Activated CD4-positive, alpha-beta T cell treated with anti-CD3 and anti-CD28 coated beads for 24 hours (primary cell): ENCODE data around the gene TMEM178B.

ENCODE experiments used
- DNase-seq, 2 donors: peaks; one replicate each; pipeline ENCODE4 v3.0.0-alpha.2; 2020; ENCODE audit warnings: low read depth in 2 of 2

The TMEM178B gene

DNA sequence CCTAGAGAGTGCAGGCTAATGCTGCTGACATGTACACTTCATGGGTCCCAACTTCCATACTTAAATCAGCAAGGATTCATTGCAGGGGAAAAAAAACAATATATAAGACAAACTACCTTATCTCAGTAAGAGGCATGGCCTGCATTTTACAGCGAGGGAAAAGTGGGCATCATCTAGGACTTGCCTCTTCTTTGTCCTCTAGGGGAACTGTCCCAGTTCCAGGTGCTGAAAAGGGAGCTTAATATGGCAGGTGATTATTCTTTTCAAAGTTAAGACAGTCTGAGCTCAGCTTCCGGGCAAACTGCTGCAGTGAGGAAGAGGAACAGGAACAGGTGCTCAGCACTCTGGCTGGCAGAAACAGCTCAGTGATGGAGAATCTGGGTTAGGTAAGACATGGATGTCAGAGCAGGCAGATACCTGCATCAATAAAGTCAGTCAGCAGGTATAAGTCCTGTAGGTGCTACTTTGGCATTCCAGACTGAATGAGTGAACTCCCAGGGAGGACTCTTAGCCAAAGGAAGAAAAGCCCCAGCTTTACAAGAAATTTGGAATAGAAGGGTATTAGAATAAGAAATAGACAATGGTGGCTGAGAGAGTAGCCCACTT lies 147.2 kb downstream of the TMEM178B start:
- no peak for DNase-seq

DNA sequence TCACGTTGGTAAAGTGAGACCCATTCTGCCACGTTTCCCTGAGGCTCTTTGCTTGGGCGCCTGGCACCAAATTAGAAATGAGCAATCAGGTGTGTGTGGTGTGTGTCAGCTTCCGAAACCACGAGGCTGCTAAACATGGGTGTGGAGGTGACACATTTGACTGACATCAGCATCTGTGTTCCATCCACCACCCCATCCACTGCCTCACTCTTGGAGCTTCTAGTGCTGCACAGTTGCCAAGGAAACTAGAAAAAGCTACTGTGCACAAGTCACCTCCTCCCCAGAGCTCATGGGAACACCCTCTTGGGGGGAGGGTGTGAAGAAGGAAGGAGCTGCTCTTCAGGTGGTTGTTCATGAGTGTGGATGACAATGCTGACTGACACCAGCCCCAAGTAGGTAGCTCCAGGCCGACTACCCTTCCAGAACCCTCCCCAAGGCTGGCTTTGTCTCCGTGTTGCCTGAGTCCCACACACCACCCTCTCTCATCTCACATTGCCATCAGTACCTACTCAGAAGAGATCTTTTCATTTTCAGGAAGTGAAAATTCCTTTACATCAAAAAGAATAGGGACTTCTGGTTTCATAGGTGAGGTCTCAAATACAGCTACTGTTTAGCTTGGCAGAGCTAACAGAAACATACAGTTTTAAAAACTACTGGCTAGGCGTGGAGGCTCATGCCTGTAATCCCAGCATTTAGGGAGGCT lies 152.2 kb downstream of the TMEM178B start:
- DNase-seq: no peak

DNA sequence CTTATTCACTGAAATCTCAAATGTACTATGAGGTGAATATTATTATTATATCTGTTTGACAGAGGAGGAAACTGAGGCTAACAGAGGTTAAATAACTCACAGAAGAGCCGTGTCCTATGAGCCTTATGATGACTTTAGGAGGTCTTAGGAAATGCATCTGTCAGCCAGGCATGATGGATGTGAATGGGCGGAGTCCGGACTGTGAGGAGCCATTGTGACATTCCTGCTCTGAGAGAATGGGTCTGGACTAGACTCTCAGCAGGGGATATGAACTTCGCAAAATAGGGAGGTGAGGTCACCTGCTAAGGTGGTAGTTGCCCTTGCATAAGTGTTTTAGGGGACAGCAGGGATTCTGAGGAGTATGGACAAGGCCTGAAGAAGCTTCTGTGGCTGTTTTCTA lies 153.6 kb downstream of the TMEM178B start:
- no peak for DNase-seq

DNA sequence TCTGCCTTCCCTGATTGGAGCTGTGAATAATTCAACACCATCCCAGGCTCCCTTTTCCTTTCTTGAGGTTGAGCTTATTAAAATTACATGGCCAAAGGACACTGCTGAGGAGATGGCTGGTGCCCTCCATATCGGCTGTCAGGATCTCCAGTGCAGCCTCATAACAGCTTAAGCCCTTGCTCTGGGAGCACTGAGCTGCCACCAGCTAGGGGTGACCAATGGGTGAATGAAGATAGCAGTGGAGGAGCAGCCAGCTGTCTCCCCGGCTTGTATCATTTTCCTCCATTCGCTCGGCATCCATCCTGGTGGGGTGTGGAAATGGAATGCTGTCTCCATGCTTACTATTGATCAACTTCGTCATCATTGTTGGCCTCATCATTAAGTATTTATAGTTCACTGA lies 154.6 kb downstream of the TMEM178B start:
- DNase-seq: no peak

DNA sequence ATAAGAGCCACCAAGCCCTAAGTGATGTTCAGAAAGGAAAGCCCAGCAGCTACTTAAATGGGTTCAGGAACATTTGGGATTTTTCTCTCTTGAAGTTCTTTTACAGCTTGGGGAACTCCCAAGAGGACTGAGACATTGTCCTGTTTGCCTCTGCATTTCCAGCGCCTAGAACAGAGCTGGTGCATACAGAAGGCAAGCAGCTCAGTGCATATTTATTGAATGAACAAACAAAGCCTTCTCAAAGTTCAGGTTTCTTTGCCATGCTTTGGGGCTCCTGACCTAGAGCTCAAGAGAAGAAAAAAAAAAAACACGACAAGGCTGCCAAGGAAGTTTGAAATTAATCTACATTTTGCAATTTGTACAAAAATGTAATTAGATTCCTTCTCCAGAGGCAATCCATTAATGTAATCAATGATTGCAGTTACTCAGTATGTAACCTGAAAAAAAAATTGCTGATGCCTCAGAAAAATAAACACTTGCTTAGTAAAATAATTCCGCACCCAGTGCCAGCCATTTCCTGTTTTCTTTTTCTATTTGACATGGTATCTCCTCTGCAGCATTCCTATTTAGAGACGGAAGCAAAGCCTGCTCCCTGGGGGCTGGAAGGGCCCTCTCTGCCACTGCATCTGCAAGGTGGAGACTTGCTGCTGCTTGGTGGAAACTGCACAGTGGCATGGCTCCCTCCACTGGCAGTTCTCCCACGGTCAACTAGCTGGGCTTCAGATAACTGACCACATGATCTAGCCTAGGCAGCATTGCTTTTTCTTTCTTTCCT lies 157.3 kb downstream of the TMEM178B start:
- no peak for DNase-seq

DNA sequence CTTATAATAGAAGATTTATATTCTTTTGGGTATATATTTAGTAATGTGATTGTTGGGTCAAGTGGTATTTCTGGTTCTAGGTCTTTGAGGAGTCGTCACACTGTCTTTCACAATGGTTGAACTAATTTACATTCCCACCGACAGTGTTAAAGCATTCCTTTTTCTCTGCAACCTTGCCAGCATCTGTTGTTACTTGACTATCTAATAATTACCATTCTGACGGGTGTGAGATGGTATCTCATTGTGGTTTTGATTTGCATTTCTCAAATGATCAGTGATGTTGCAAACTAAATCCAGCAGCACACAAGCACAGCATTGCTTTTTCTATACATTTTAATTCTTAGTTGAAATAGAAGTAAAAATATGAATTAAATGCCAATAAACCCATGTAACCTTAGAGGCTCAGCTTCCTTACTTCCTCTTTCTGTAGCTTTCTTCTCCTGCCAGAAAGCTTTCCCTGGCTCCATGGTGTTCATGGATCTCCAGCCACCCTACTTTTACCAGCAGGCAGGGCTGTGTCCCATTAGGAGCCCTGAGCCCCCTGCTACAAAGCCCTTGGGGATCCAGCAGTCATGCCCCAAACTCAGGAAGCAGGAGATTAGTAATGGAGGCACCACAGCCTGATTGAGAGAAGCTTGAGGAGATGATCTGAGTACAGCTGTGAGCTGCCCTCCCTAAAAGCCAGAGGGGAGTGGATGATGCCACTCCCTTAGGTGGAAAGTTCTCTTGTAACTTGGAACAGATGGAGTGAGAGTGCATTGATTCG lies 158.6 kb downstream of the TMEM178B start:
- DNase-seq: no peak

DNA sequence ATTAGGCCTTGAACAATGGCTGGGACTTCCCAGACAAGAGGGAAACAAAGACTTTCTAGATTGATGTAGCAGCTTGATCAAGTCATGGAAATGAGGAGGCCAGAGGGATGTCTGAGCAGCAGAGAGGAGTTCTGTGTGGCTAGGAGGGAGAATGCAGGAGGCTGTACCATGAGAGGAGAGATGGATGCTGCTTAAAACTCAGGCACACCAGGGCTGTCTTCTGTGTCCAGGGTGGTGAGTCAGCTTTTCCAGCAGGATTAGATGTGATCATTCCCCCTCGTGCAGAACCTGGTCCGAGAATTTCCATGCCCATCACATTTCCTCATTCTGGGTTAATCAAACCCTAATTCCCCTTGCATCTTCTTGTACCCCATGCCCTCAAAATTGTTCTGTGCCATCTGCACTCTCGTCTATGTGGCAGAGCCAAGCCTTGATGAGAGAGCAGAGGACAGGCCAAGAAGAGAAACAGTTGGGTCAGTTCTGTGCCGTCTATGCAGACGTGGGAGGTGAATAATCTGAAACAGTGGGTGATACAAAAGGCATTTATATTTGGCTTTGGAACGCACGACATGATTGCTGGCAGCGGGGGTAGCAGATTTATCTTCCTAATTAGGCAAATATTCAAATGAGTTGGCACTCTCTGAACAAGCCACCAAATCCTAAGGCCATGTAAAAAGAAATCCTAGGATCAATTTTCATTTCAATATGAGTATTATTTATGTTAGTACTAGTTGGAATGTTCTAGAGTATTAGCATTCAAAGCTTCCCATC lies 160.7 kb downstream of the TMEM178B start:
- no peak for DNase-seq

DNA sequence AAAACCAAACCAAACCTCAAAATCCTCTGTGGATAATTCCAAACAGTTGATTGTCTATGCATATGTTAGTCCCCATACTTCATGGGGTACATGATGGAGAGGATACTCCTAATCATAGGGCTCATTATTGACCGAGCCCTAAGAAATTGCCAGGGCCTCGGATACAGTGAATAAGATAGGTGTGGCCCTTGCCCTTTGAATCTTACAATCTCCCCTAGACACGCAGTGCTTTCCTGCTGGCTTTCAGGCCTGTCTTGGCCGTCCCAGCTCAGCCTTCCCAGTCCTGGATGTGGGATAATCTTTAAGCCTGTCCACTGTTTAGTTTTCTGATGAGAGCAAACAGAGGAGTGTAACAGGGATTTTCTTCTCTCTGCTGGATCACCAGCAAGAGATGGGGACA lies 161.8 kb downstream of the TMEM178B start:
- DNase-seq: no peak

DNA sequence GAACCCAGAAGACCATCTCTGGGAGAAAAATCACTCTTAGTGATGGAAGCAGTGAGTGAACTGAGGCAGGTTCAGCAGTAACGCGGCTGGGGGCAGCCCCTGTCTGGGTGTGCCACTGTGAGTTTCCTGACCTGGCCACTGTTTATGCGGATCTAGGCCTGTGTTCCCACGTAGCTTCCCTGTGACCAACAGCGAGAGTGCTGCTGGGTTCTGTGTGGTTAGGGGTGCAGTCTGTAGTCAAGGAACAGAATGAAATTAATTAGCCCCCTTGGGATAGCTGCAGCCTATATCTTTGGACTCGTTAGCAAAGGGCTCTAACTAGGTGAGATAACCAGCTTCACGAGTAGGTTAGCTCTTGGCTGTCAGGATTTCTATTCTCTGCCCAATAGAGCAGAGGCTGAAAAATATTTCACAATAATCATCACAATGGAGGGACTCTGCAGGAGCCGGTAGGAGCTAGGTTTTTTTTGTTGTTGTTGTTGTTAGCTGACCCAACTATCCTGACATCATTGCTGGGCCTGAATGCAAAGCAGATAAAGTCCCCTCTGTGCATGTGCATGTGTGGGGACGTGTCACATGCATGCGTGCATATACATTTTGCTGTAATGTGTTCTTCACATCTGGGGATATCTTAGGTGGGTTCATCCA lies 164.9 kb downstream of the TMEM178B start:
- DNase-seq: no peak

DNA sequence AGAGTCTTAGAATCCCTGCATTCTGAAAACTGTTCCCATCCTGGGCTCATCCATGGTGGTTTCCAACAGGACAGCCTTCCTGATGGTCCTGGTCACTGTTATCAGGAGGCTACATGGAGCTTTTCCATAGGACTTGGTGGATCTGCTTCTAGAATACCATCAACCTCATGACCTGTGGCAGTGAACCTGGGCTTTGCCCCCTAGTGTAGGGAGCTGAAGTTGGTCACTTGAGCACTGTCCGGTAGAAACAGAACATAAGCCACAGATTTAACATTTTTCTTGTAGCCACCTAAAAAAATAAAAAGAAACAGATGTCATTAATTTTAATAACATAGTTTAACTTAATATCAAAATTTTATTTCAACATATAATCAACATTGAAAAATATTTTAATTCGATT lies 165.8 kb downstream of the TMEM178B start:
- DNase-seq: no peak

DNA sequence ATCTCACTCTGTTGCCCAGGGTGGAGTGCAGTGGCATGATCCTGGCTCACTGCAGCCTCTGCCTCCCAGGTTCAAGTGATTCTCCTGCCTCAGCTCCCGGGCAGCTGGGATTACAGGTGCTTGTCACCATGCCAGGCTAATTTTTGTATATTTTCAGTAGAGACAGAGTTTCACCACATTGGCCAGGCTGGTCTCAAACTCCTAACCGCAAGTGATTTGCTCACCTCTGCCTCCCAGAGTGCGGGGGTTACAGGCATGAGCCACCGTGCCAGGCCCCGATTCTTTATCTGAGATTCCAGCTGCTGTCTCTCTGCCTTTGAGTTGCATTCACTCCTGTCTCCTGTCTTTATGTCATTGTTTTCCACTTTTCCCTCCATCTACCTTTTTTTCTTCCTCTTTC lies 168.7 kb downstream of the TMEM178B start:
- DNase-seq: no peak

DNA sequence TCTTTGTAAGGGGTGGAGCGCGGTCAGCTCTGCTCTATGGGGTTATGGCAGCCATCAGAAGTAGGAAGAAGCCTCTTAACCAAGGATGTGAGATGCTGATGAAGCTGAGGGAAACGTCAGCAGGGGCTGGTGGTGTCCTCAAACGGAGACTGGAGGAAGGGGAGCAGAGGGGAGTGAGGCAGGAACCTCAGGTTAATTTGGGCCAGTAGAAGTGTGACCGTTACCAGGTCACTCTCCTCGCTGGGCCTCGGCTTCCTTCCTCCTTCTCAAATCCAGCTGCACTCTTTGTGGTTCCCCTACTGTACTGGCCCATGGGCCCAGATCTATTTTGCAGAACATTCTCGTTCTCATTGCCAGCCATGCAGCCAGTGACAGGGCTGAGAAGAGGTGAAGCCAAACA lies 169.5 kb downstream of the TMEM178B start:
- no peak for DNase-seq

DNA sequence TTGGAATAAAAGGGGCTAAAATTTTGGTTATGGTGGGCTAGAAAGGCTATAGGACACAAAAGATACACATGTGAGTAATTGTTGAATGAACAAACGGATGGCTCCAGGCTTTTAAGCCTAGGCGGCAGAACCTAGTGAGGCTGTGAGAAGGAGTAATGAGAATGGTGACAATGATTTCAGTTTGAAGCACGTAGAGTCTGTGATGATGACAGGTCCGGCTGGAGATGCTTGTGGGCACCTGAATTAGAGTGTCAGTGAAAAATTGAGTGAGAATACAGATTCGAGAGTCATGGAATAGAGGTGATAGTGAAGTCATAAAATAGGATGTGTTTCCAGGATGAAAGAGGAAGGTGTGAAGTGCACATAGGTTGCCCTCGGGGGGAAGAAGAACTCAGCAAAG lies 170.6 kb downstream of the TMEM178B start:
- no peak for DNase-seq

DNA sequence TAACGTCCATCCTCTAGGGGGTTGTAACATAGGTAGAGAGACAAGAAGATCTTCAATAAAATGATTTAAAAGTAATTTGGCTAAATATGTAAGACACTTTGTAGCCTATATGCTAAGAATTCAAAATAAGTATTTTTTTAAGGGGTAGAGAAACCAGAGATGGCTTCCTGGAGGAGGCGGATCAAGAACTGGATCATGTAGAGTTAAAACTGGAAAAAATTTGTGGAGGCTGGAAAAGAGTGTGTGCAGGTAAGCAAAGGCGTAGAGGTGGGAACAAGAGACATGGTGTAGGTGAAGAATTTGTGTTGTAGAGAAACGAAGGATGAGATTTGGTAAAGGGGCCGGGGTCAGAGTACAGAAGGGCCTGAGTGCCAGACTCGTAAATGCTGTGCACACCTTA lies 172.6 kb downstream of the TMEM178B start:
- DNase-seq: no peak

DNA sequence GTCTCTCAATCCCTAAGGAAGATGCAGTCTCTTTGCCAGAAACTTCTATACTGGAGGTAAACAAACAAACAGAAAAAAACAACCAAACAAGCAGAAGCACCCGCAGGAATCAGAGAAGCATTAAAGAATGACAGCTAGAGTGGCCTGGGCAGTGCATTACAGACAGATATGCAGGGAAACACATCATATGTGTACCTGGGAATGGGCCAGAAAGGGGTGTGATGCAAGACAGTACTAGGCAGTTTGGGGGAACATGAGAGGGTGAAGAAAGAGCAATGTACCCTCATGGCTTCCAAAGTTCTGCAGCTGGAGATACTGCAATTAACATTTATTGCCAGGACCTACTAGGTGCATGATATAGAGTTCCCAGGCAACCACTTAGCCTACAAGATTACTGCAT lies 177.3 kb downstream of the TMEM178B start:
- no peak for DNase-seq

DNA sequence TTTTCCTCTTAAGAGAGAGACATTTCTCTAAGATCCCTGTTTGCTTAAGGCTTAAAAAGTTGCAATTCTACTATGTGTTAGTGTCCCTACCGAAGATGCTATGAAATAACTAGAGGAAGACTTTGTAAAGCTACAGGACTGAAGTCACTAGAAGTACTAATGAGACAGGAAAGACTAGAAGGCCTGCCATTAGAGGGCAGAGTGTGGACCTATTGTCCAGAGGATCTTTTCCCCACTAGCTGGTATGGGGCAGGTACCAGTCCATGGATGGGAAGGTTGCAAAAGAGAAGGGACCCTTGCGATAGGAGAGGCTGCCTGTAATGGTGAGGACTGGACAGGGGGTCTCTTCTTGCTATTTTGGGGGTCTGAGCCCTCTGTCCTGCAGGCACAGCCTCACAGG lies 178.1 kb downstream of the TMEM178B start:
- no peak for DNase-seq

DNA sequence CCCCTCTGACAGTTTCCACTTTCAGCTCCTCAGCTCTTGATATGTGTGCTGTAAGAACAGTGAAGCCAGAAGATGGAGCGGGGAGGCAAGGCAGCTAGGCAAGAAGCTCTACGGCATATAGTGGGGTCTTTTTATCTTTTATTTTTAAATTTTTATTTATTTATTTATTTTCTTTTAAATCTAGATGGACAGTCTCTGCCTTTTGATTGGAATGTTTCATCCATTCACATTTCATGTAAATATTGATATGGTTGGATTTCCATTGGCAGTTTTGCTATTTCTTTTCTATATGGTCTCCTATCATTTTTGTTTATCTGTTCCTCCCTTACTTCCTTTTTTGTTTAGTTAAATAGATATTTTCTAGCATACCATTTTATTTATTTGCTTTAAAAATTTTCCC lies 183.7 kb downstream of the TMEM178B start:
- no peak for DNase-seq

DNA sequence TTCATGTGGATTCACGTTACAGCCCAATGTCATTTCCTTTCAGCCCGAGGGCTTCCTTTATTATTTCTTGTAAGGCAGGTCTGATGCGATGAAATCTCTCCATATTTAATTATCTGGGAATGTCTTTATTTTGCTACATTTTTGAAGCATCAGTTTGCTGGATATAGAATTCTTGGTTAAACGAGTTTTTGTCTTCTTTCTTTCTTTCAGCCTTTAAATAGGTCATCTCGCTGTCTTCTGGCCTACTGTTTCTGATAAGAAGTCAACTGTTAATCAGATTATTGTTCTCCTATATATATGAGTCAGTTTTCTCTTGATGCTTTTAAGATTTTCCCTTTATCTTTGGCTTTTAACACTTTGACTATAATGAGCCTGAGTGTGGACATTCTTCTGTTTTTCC lies 184.7 kb downstream of the TMEM178B start:
- DNase-seq: no peak

DNA sequence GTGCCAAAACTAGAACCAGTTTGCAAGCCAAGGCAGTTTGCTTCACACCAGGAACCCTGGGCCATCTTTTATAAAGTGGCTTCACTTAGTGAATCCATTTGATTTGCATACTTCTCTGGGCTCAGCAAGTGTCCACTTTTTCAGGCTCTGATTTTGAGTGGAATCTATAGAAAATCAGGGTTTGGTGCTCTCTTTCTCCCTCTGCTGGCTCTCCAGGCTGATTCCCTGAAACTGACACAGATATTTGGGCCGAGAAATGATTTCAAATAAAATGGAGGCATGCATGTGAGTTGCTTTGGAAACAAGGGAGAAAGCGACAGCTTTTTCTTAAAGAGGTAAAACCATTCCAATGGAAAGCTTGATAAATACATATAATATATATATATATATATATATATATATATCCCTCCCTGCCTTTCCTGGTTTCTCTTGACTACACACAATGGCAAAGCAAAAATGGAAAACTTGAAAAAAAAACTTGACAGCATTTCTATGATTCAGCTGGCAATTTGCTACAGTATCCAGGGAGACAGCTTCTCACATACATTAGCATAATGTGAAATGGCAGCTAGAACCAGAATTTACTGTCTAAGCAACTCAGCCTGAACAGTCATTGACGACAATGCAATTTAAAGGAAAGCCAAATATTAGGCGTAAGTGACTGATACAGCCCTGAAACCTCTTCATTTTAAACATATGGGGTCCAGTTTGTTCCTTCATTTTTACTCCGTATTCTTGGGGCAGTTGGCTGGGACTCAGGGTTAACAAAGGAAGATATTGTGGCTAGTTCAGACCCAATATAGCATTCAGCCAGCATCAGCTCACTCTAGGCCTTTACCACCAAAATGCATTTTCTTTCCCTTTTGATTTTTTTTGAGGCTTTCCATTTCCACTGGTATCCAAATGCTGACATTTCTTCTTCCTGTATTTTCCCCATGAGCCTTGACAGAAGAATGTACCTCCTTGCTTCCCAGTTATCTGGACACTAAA lies 188.5 kb downstream of the TMEM178B start:
- DNase-seq: no peak

DNA sequence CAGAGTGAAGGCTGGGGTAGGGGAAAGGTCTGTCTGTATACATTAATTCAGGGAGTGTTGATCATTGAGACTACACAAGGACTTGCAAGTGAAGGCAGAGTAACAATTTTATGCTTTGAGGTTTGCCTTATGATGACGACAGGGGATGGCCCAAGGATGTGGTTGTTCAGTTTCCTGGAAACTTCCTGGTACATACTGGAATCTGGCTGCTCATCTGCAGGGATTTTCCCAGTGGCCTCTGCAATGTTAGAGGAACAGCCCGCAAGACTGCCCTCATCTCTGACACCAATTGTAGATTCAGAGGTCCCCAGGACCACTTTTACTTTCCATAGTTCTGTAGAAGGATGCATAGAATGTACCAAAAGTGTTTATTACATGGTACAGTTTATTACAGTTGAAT lies 189.6 kb downstream of the TMEM178B start:
- DNase-seq: no peak
